Endothelial cell of umbilical vein (primary cell): ENCODE measurements around the gene PROCR.

Experiments used
- EZH2 ChIP-seq: IDR thresholded peaks from 2 replicates; pipeline ENCODE4 v1.6.1; 2012; ENCODE audit warnings: borderline replicate concordance, low read depth, mild to moderate bottlenecking, moderate library complexity, low read length, inconsistent platforms; ENCODE audit not compliant: severe bottlenecking
- POLR2AphosphoS5 ChIP-seq: IDR thresholded peaks from 2 replicates; pipeline ENCODE4 v1.6.1; 2012; ENCODE audit warnings: low read depth, mild to moderate bottlenecking, control low read depth, low read length, moderate library complexity; ENCODE audit not compliant: insufficient read depth

GRCh38 chr20:35134880-35135279 is 37.0 kb upstream of the PROCR start:
- TF ChIP-seq EZH2 (no peak), POLR2AphosphoS5 (no peak)
